ENCODE data around the gene GRIN3B. TPM values are rescaled to one million over a fixed set of nuclear protein-coding genes. Genes with fewer than 3 reads are reported as not detected.

GRIN3B gene
- total and polyA plus RNA-seq, 2 experiments from 2014 or later: 3.0 to 8.5 TPM

DNA sequence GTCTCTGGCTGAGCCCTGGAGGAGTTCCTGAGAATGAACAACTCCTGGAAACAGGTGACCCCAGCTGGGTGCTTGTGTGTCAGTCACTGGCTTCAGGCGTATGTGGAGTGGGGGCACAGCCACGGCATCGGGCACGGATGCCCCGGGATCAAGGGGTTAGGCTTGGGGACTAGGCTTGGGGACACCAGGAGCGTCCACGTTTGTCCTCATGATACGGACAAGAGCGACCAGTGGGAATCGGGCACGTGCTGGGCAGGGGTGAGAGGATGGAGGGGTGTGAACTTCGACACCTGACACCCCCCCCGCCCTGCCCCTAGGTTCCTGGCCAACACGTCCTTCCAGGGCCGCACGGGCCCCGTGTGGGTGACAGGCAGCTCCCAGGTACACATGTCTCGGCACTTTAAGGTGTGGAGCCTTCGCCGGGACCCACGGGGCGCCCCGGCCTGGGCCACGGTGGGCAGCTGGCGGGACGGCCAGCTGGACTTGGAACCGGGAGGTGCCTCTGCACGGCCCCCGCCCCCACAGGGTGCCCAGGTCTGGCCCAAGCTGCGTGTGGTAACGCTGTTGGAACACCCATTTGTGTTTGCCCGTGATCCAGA, 4.1 kb downstream of the GRIN3B start:
- TF ChIP-seq, protein P1, sequence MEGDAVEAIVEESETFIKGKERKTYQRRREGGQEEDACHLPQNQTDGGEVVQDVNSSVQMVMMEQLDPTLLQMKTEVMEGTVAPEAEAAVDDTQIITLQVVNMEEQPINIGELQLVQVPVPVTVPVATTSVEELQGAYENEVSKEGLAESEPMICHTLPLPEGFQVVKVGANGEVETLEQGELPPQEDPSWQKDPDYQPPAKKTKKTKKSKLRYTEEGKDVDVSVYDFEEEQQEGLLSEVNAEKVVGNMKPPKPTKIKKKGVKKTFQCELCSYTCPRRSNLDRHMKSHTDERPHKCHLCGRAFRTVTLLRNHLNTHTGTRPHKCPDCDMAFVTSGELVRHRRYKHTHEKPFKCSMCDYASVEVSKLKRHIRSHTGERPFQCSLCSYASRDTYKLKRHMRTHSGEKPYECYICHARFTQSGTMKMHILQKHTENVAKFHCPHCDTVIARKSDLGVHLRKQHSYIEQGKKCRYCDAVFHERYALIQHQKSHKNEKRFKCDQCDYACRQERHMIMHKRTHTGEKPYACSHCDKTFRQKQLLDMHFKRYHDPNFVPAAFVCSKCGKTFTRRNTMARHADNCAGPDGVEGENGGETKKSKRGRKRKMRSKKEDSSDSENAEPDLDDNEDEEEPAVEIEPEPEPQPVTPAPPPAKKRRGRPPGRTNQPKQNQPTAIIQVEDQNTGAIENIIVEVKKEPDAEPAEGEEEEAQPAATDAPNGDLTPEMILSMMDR (IDR thresholded peaks at IDR 0.05; ENCODE audit: low read depth, low read length): no peak
- Histone ChIP-seq H3K36me3 (no peaks in the 10 kb centered on the region), H3K4me1 (ENCODE audit: low read depth) (no peaks in the 10 kb centered on the region), H3K9me3 (ENCODE audit: low read depth) (no peaks in the 10 kb centered on the region), H3K4me3 (no peak overlapping the region), H3K27ac (no peak overlapping the region), H3K27me3 (peaks cover 18% of the 10 kb centered on the region)
- no peak for DNase-seq (ENCODE audit: low read depth in 1 of 2, low spot score in 1 of 2)

DNA sequence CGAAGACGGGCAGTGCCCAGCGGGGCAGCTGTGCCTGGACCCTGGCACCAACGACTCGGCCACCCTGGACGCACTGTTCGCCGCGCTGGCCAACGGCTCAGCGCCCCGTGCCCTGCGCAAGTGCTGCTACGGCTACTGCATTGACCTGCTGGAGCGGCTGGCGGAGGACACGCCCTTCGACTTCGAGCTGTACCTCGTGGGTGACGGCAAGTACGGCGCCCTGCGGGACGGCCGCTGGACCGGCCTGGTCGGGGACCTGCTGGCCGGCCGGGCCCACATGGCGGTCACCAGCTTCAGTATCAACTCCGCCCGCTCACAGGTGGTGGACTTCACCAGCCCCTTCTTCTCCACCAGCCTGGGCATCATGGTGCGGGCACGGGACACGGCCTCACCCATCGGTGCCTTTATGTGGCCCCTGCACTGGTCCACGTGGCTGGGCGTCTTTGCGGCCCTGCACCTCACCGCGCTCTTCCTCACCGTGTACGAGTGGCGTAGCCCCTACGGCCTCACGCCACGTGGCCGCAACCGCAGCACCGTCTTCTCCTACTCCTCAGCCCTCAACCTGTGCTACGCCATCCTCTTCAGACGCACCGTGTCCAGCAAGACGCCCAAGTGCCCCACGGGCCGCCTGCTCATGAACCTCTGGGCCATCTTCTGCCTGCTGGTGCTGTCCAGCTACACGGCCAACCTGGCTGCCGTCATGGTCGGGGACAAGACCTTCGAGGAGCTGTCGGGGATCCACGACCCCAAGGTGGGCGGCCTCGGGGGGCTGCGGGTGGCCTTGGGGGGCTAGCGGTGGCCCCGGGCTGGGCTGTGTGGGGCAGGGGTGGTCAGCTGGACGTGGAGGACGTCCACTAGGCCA, 4.8 kb downstream of the GRIN3B start:
- Histone ChIP-seq H3K27me3 (peaks cover 11% of the 10 kb centered on the region), H3K36me3 (no peaks in the 10 kb centered on the region), H3K9me3 (ENCODE audit: low read depth) (no peaks in the 10 kb centered on the region), H3K4me3 (no peak overlapping the region), H3K4me1 (ENCODE audit: low read depth) (no peaks in the 10 kb centered on the region), H3K27ac (no peak overlapping the region)
- no peak for DNase-seq (ENCODE audit: low read depth in 1 of 2, low spot score in 1 of 2)
- TF ChIP-seq, protein P1 (IDR thresholded peaks at IDR 0.05; ENCODE audit: low read depth, low read length): no peak

DNA sequence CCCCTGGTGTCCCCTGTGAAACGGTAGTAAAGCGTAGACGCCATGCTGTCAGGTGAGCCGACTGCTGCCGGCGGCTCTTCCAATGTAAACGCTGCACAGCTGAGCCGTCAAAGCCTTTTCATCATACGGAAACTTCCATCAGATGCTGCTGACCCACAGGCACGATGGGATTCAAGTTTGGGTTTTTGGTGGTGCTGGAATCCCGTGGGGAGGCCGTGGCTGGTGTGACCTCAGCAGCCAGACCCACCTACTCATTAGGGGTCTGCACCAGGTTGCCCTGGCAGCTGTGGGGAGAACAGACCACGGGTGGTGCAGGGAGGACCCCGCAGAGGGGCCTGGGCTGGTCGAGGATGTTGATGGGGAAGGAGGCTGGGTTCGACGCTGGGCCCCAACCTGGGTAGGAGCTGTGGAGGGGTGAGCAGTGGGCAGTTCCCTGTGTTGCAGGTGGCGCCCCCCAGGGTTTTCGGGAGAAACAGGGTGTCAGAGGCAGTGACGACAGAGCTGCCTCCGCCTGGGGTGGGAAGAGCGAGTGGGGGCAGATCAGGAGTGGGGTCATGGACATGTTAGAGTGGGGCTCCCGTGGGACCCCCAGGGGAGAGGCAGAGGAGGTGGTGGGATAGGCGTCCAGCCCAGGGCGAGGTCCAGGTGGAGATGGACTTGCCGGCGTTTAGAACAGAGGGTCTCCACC, 6.6 kb downstream of the GRIN3B start:
- Histone ChIP-seq H3K9me3 (ENCODE audit: low read depth) (no peaks in the 10 kb centered on the region), H3K27me3 (no peaks in the 10 kb centered on the region), H3K36me3 (peaks cover 7% of the 10 kb centered on the region), H3K27ac (no peak overlapping the region), H3K4me3 (no peak overlapping the region), H3K4me1 (ENCODE audit: low read depth) (no peaks in the 10 kb centered on the region)
- no peak for DNase-seq (ENCODE audit: low read depth in 1 of 2, low spot score in 1 of 2)
- TF ChIP-seq, protein P1 (IDR thresholded peaks at IDR 0.05; ENCODE audit: low read depth, low read length): no peak

DNA sequence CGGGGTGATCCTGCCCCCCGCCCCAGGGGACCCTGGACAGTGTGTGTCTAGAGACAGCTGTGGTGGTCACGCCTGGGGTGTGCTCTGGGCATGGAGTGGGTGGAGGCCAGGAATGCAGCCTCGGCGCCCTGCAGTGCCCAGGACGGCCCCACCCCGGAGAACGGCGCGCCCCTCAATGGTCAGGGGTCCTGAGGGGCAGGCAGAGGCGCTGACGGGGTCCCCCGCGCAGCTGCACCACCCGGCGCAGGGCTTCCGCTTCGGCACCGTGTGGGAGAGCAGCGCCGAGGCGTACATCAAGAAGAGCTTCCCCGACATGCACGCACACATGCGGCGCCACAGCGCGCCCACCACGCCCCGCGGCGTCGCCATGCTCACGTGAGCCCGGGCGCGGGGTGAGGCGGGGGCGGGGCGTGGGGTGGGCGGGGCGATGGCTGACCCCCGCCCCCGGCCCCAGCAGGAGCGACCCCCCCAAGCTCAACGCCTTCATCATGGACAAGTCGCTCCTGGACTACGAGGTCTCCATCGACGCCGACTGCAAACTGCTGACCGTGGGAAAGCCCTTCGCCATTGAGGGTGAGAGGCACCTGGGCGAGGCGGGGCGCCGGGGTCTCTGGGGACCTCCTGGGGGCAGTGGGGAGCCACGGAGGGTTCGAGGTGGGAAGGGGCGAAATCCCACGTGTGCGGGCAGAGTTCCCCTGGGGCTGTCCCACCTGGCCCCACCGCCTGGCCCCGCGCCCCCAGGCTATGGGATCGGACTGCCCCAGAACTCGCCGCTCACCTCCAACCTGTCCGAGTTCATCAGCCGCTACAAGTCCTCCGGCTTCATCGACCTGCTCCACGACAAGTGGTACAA, 7.4 kb downstream of the GRIN3B start:
- H3K4me3 ChIP-seq: no peak overlapping the region
- H3K9me3 ChIP-seq (ENCODE audit: low read depth): no peaks in the 10 kb centered on the region
- H3K4me1 ChIP-seq (ENCODE audit: low read depth): no peaks in the 10 kb centered on the region
- no peaks in the 10 kb centered on the region for H3K27me3 ChIP-seq
- peaks cover 7% of the 10 kb centered on the region for H3K36me3 ChIP-seq
- no peak for DNase-seq (ENCODE audit: low read depth in 1 of 2, low spot score in 1 of 2)
- H3K27ac ChIP-seq: no peak overlapping the region
- TF ChIP-seq, protein P1 (IDR thresholded peaks at IDR 0.05; ENCODE audit: low read depth, low read length): no peak
